GM23338 (cell line): ENCODE data around the gene ZNF536. TPM values are rescaled to one million over a fixed set of nuclear protein-coding genes. Genes with fewer than 3 reads are reported as not detected.
A peak's percentile ranks its signal among the peaks of the same experiment; 100 is the strongest.

Experiments
- ATAC-seq: fragments of 200-7000 bp; cut with Tn5 transposase; 3 replicates; pipeline ENCODE4 v1.9.1; 2020
- DNase-seq: peaks from one replicate; pipeline ENCODE4 v3.0.0-alpha.2; 2015; ENCODE audit warnings: low spot score
- H2AFZ ChIP-seq: fragments of 200-600 bp; sonication (generic); 2 replicates; pipeline ENCODE4 v1.8.0; 2016; ENCODE audit warnings: antibody characterized with exemption, mild to moderate bottlenecking, moderate library complexity
- H3F3A ChIP-seq: fragments of 200-600 bp; sonication (generic); replicated peaks from 2 replicates; pipeline ENCODE4 v1.8.0; 2017; ENCODE audit warnings: antibody characterized with exemption, mixed run types, low read depth
- H3K27ac ChIP-seq: fragments of 200-600 bp; sonication (generic); 2 replicates; pipeline ENCODE4 v1.6.1; 2016; ENCODE audit warnings: low read depth
- H3K27me3 ChIP-seq: fragments of 200-600 bp; sonication (generic); 2 replicates; pipeline ENCODE4 v1.8.0; 2016; ENCODE audit warnings: mild to moderate bottlenecking, mixed run types, moderate library complexity; ENCODE audit not compliant: insufficient read depth
- H3K36me3 ChIP-seq: fragments of 200-600 bp; sonication (generic); 2 replicates; pipeline ENCODE4 v1.8.0; 2016; ENCODE audit warnings: mild to moderate bottlenecking; ENCODE audit not compliant: insufficient read depth
- H3K4me1 ChIP-seq: fragments of 200-600 bp; sonication (generic); 2 replicates; pipeline ENCODE4 v1.8.0; 2016; ENCODE audit warnings: mild to moderate bottlenecking, moderate library complexity; ENCODE audit not compliant: insufficient read depth
- H3K4me2 ChIP-seq: fragments of 200-600 bp; sonication (generic); 2 replicates; pipeline ENCODE4 v1.7.1; 2017; ENCODE audit warnings: mixed run types
- H3K4me3 ChIP-seq: fragments of 200-600 bp; sonication (generic); 2 replicates; pipeline ENCODE4 v1.6.1; 2016; ENCODE audit warnings: mixed run types
- H3K79me2 ChIP-seq: fragments of 200-600 bp; sonication (generic); replicated peaks from 2 replicates; pipeline ENCODE4 v1.8.0; 2017; ENCODE audit warnings: mild to moderate bottlenecking; ENCODE audit not compliant: insufficient read depth
- H3K9me2 ChIP-seq: fragments of 200-600 bp; sonication (generic); 2 replicates; pipeline ENCODE4 v1.8.0; 2017; ENCODE audit not compliant: insufficient read depth
- H4K20me1 ChIP-seq: fragments of 200-600 bp; sonication (generic); replicated peaks from 2 replicates; pipeline ENCODE4 v1.8.0; 2017; ENCODE audit warnings: mild to moderate bottlenecking; ENCODE audit not compliant: insufficient read depth
- H3K27ac Mint-ChIP-seq: 2 replicates; pipeline ENCODE4 v1.8.0; 2020; ENCODE audit warnings: inconsistent platforms, mild to moderate bottlenecking, moderate library complexity, mixed read lengths
- H3K27me3 Mint-ChIP-seq: 3 replicates; pipeline ENCODE4 v1.8.0; 2022; ENCODE audit warnings: low read depth, mild to moderate bottlenecking, moderate library complexity, mixed read lengths, inconsistent platforms; ENCODE audit not compliant: insufficient read depth, poor library complexity
- H3K36me3 Mint-ChIP-seq: 3 replicates; pipeline ENCODE4 v1.8.0; 2021; ENCODE audit warnings: low read depth, mild to moderate bottlenecking, inconsistent platforms, moderate library complexity, mixed read lengths
- H3K4me1 Mint-ChIP-seq: 3 replicates; pipeline ENCODE4 v1.8.0; 2020; ENCODE audit warnings: mild to moderate bottlenecking, inconsistent platforms, mixed read lengths
- H3K4me3 Mint-ChIP-seq: 3 replicates; pipeline ENCODE4 v1.8.0; 2021; ENCODE audit warnings: moderate library complexity, mild to moderate bottlenecking, inconsistent platforms, mixed read lengths
- H3K9me3 Mint-ChIP-seq: 3 replicates; pipeline ENCODE4 v1.8.0; 2020; ENCODE audit warnings: moderate library complexity, mild to moderate bottlenecking, inconsistent platforms, mixed read lengths
- CTCF ChIP-seq, 2 experiments: fragments of 200-600 bp in 1 of 2; sonication (generic) in 1 of 2; conservative IDR thresholded peaks; 2 replicates each; pipeline versions ENCODE4 v1.5.1 to v1.6.1; 2016 to 2017; ENCODE audit warnings: antibody characterized with exemption in 2 of 2, low read depth in 2 of 2, mild to moderate bottlenecking in 2 of 2, moderate library complexity in 1 of 2
- ZNF331 ChIP-seq: fragments of 250-450 bp; sonication (Bioruptor Pico); IDR thresholded peaks from 2 replicates; pipeline ENCODE4 v1.5.0; 2020; ENCODE audit warnings: low read depth, mild to moderate bottlenecking, moderate library complexity
- ZNF462 ChIP-seq: fragments of 250-450 bp; sonication (Bioruptor Pico); IDR thresholded peaks from 2 replicates; pipeline ENCODE4 v1.5.0; 2020; ENCODE audit warnings: mild to moderate bottlenecking, moderate library complexity
- polyA plus RNA-seq: library from polyadenylated mRNA; unstranded; fragments of >200 nt; fragmentation: Nextera tagmentation; extraction: Ambion mirVana; gene quantifications from 2 replicates; pipeline ENCODE4 v1.2.1, GENCODE V29; 2016
- total RNA-seq: library from RNA; depleted of rRNA; stranded (reverse); fragments of >200 nt; shearing (Covaris generic); gene quantifications from 2 replicates; pipeline ENCODE4 v1.2.3, GENCODE V29; 2014

Gene ZNF536
- total and polyA plus RNA-seq, 2 experiments from 2014 or later: 0.07 TPM; not detected in 1

- Histone ChIP-seq H3F3A (no peaks in the 10 kb centered on the region; the same call in 1 of the 2 replicates), H4K20me1 (no peaks in the 10 kb centered on the region), H3K27ac (no peak overlapping the region), H2AFZ (no peak overlapping the region), H3K9me2 (0 out of 2 replicates have a peak, but pooled peaks cover 3% of the 10 kb centered on the region), H3K4me2 (no peak overlapping the region), H3K79me2 (no peaks in the 10 kb centered on the region), H3K4me1 (peaks cover 23% of the 10 kb centered on the region), H3K27me3 (peaks cover 23% of the 10 kb centered on the region), H3K4me3 (no peak overlapping the region), H3K36me3 (no peaks in the 10 kb centered on the region)
- H3K4me1 Mint-ChIP-seq: peaks cover 30% of the 10 kb centered on the region
- peak; percentile 40 for ATAC-seq
- no peak overlapping the region for H3K27ac Mint-ChIP-seq
- H3K4me3 Mint-ChIP-seq: peak overlapping the region; percentile 65
- DNase-seq: peak; percentile 38
- H3K9me3 Mint-ChIP-seq: no peaks in the 10 kb centered on the region; the same call in 2 of the 3 replicates
- TF ChIP-seq ZNF462 (CRISPR knock-in tag) (no peak), ZNF331 (CRISPR knock-in tag) (no peak), CTCF (conservative IDR thresholded peaks at IDR 0.05; ENCODE audit: low read depth in 2 of 2) (peak; percentile 33 to 51)
- peaks cover 10% of the 10 kb centered on the region for H3K27me3 Mint-ChIP-seq
- no peaks in the 10 kb centered on the region for H3K36me3 Mint-ChIP-seq
These were observed 4.1 kb downstream of the ZNF536 start for GRCh38 chr19:30376272-30376671.
